Cardiac atrium fibroblast (primary cell): ENCODE data around the gene BCL2A1. TPM values are rescaled to one million over a fixed set of nuclear protein-coding genes. Genes with fewer than 3 reads are reported as not detected.

Source experiments
- total RNA-seq: library from RNA; depleted of rRNA; stranded (reverse); fragments of >200 nt; gene quantifications from 2 replicates; pipeline ENCODE4 v1.2.3, GENCODE V29; 2015

The BCL2A1 gene
- total RNA-seq = not detected in 2 replicates

DNA sequence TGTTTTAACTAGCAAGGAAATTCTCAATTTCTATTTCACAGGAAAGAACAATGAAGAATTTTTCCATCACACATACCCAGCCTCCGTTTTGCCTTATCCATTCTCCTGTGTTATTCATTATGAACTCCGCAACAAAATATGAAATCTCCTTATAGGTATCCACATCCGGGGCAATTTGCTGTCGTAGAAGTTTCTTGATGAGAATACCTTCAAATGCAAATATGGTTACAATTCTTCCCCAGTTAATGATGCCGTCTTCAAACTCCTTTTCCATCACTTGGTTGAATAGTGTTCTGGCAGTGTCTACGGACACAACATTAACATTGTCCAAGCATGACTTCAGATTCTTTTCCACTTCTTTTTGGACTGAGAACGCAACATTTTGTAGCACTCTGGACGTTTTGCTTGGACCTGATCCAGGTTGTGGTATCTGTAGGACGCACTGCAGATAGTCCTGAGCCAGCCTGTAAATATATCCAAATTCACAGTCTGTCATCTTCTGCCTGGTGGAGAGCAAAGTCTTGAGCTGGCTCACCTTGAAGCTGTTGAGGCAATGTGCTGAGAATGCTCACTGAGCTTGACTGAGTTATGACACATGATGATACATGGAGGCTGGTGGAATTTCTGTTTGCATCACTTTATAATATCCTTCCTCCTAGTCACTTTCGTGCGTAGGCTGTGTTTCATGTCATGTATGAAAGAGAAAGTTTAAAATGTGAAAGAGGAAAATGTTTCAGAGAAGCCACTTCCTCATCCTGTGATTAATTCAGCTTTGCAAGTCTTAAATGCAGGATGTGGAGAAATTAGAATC, at the start of gene BCL2A1:
Gene BCL2A1, minus strand, starts transcription at position 573 of the 811 bp plus-strand sequence. Its CDS starts 77 bp downstream, at position 496.

Other genes with a start within 250 kb of the BCL2A1 start
- 11.3 and 11.4 TPM in 2 replicates for gene MTHFS, start 74.2 kb downstream of the BCL2A1 start, total RNA-seq
- gene ZFAND6, start 88.5 kb upstream of the BCL2A1 start, total RNA-seq = 68.5 and 70.0 TPM in 2 replicates
- 19.9 and 20.8 TPM in 2 replicates for gene FAH, start 181.8 kb upstream of the BCL2A1 start, total RNA-seq